Small intestine (tissue), 7 donors: ENCODE data around the gene NDUFA13. TPM values are rescaled to one million over a fixed set of nuclear protein-coding genes. Genes with fewer than 3 reads are reported as not detected.

ENCODE experiments used
- DNase-seq, 2 donors: peaks; one replicate each; pipeline versions ENCODE4 v3.0.0 to v3.0.0-alpha.2; 2013
- FAIRE-seq: peaks from 2 replicates; lab custom pipeline; 2012; peaks lifted over from hg19 to GRCh38; lab: Jason Lieb, UNC
- H3K27ac ChIP-seq, 3 donors: one replicate each; pipeline ENCODE4 v1.5.1; 2013; ENCODE audit warnings: low read length in 2 of 3, mild to moderate bottlenecking in 2 of 3, control low read depth in 1 of 3, inconsistent platforms in 1 of 3, low read depth in 1 of 3, moderate library complexity in 1 of 3
- H3K27me3 ChIP-seq, 3 donors: one replicate each; pipeline ENCODE4 v1.6.1; 2013; ENCODE audit warnings: low read length in 3 of 3, inconsistent platforms in 1 of 3; ENCODE audit not compliant: control insufficient read depth in 3 of 3, insufficient read depth in 3 of 3
- H3K36me3 ChIP-seq, 3 donors: one replicate each; pipeline ENCODE4 v1.6.1; 2013; ENCODE audit warnings: low read length in 3 of 3, inconsistent platforms in 1 of 3, low read depth in 1 of 3, mild to moderate bottlenecking in 1 of 3, moderate library complexity in 1 of 3; ENCODE audit not compliant: control insufficient read depth in 3 of 3, insufficient read depth in 2 of 3
- H3K4me1 ChIP-seq, 3 donors: one replicate each; pipeline ENCODE4 v1.6.1; 2013; ENCODE audit warnings: low read length in 2 of 3, inconsistent platforms in 1 of 3, low read depth in 1 of 3, mild to moderate bottlenecking in 1 of 3, moderate library complexity in 1 of 3; ENCODE audit not compliant: control insufficient read depth in 3 of 3, insufficient read depth in 2 of 3
- H3K4me3 ChIP-seq, 3 donors: one replicate each; pipeline ENCODE4 v1.5.1; 2013; ENCODE audit warnings: low read length in 3 of 3, control low read depth in 1 of 3, inconsistent platforms in 1 of 3, low read depth in 1 of 3, mild to moderate bottlenecking in 1 of 3, moderate library complexity in 1 of 3
- H3K9me3 ChIP-seq, 2 donors: one replicate each; pipeline ENCODE4 v1.6.1; 2013; ENCODE audit warnings: low read depth in 1 of 2, low read length in 1 of 2; ENCODE audit not compliant: control insufficient read depth in 2 of 2, insufficient read depth in 1 of 2
- WGBS, 3 donors: extraction: QIAGEN DNeasy Blood & Tissue Kit; methylation state at CpG; one replicate each; pipeline ENCODE4 v1.1.7; 2013; 5-methylcytosine and 5-hydroxymethylcytosine counted together
- polyA plus RNA-seq, 4 donors: library from polyadenylated mRNA; stranded (reverse) in 3 of 4; unstranded in 1 of 4; fragments of 200-250 nt in 3 of 4; fragments of 120-200 nt in 1 of 4; gene quantifications; one replicate each; pipeline versions ENCODE4 v1.2.1 to v1.2.3, GENCODE V29; 2013
- donor health status: healthy with polysubstance abuse.
- donor health status: control.
- donor health status: control.
- donor health status: Bipolar disorder and iron deficiency.
- donor health status: healthy.

NDUFA13 gene
- polyA plus RNA-seq, 4 donors = 203 to 344 (median 339) TPM

- peak in 1 of 2 donors; percentile 22 for DNase-seq
- Histone ChIP-seq H3K27me3 (no peaks in the 10 kb centered on the region), H3K4me3 (no peak overlapping the region), H3K4me1 (no peaks in the 10 kb centered on the region), H3K36me3 (peaks cover 0 to 70% (median 4%) of the 10 kb centered on the region in 3 donors), H3K9me3 (no peaks in the 10 kb centered on the region), H3K27ac (peak overlapping the region in 1 of 3 donors; percentile 32)
- 78 to 84% (median 81%) methylated on average over 19 of the region's 19 CpGs for WGBS, 3 donors
- no peak for FAIRE-seq
Observed at GRCh38 chr19:19475849-19476828, 39.9 kb upstream of the NDUFA13 start.

- no peak overlapping the region for H3K27ac ChIP-seq
- WGBS, 3 donors = 74 to 84% (median 82%) methylated on average over 10 of the region's 10 CpGs
- no peaks in the 10 kb centered on the region for H3K9me3 ChIP-seq
- H3K4me1 ChIP-seq = peaks cover 0 to 4% (median 0%) of the 10 kb centered on the region in 3 donors
- peaks cover 0 to 77% (median 4%) of the 10 kb centered on the region in 3 donors for H3K36me3 ChIP-seq
- DNase-seq (peak; percentile 31 to 43), FAIRE-seq (no peak)
- no peak overlapping the region for H3K4me3 ChIP-seq
- no peaks in the 10 kb centered on the region for H3K27me3 ChIP-seq
Observed at GRCh38 chr19:19477705-19478383, 38.2 kb upstream of the NDUFA13 start.

- DNase-seq = no peak
- H3K4me1 ChIP-seq = peaks cover 0 to 12% (median 0%) of the 10 kb centered on the region in 3 donors
- H3K4me3 ChIP-seq = no peak overlapping the region
- WGBS, 3 donors = 69 to 83% (median 73%) methylated on average over 5 of the region's 5 CpGs
- H3K27me3 ChIP-seq = no peaks in the 10 kb centered on the region
- H3K9me3 ChIP-seq = no peaks in the 10 kb centered on the region
- H3K27ac ChIP-seq = no peak overlapping the region
- no peak for FAIRE-seq
- H3K36me3 ChIP-seq = peaks cover 0 to 73% (median 0%) of the 10 kb centered on the region in 3 donors
Observed at GRCh38 chr19:19480688-19481087, 35.3 kb upstream of the NDUFA13 start.

DNA sequence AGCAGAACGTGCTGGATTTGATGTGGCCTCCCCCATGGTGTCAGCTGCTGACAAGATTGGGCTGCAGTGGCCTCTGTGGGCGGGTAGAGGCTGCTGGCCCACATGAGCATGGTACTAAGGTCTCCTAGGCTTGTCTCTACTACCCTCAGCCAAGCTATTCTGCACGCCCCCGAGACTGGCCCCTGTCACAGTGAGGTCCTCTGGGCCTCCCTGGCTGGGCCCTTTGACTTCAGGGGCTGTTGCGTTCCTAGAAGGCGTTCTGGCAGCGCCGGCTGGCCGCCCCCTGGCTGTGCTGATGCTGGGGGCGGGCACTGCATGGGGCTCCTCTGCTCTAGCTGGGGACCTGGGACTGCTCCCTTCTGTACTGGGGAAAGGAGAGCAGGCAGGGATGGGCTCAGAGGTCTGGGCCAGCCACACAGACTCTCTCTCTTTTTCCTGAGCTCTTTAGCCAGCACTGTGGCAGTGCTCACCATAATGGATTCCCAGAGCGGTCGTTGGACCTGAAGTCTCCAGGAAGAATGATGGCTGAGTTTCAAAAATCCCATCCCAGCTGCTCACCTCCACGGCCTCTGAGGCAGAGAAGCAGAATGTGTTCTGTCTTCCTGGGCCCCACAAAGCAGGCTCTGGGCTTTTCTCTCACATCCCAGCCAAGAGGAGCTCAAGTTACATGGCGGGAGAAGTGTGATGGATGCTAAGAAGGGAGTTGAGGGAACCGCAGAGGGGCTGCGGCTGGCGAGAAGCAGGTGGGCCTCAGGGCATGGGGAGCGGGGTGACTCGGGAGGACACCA lies 33.0 kb upstream of the NDUFA13 start:
- Histone ChIP-seq H3K4me3 (no peak overlapping the region), H3K9me3 (no peaks in the 10 kb centered on the region), H3K27ac (peak overlapping the region in 1 of 3 donors; percentile 53), H3K36me3 (peaks cover 0 to 75% (median 0%) of the 10 kb centered on the region in 3 donors), H3K27me3 (no peaks in the 10 kb centered on the region), H3K4me1 (peaks cover under 1 to 29% (median 2%) of the 10 kb centered on the region in 3 donors)
- WGBS, 3 donors = 76 to 90% (median 88%) methylated on average over 19 of the region's 19 CpGs
- DNase-seq (peak in 1 of 2 donors; percentile 21), FAIRE-seq (no peak)

DNA sequence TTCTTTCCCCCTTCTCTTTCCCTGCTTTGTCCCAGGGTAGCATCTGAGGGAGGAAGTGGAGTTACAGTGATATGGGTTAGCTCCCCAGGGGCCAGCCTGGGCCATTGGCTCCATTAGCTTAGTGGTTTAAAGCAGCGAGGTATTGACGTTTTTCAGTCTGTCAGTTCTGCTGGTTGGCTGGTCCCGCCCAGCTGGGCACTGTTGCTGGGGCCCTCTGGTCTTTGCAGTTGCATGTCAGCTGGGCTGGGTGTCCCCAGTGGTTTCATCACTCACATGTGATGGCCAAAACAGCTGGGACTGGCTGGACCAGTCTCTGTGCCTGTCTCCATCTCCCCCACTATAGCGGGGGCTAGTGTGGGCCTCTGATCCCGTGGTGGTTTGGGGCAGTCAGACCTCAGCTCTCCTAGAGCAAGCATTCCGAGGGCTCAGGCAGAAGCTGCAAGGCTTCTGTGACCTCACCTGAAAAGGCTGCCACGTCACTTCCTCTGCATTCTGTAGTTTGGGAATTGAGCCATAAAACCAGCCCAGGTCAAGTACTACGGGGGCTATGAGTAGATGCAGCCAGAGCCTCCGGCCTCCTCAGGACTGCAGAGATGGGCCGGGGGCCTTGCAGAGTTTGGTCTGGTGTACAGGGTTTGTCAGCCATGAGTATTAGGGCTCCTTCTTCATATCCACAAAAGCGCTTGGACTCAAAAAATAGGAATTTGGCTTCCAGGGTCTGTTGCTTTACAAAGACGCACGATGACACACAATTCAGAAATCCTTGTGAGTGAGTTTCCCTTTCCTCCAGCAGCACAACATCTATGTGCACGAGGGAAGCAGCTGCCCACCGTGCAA lies 30.6 kb upstream of the NDUFA13 start:
- Histone ChIP-seq H3K4me1 (peaks cover 8 to 52% (median 9%) of the 10 kb centered on the region in 3 donors), H3K36me3 (peaks cover 0 to 68% (median 0%) of the 10 kb centered on the region in 3 donors), H3K9me3 (no peaks in the 10 kb centered on the region), H3K27me3 (no peaks in the 10 kb centered on the region), H3K27ac (no peak overlapping the region), H3K4me3 (no peak overlapping the region)
- DNase-seq (no peak), FAIRE-seq (no peak)
- 73 to 90% (median 89%) methylated on average over 15 of the region's 15 CpGs for WGBS, 3 donors

GRCh38 chr19:19485998-19486290 lies 30.1 kb upstream of the NDUFA13 start:
- no peak for DNase-seq
- Histone ChIP-seq H3K36me3 (peaks cover 0 to 68% (median 0%) of the 10 kb centered on the region in 3 donors), H3K27me3 (no peaks in the 10 kb centered on the region), H3K4me3 (no peak overlapping the region), H3K27ac (no peak overlapping the region), H3K9me3 (no peaks in the 10 kb centered on the region), H3K4me1 (peaks cover 8 to 52% (median 9%) of the 10 kb centered on the region in 3 donors)
- WGBS, 3 donors = 94 to 99% (median 97%) methylated on average over 5 of the region's 5 CpGs
- FAIRE-seq = no peak

DNA sequence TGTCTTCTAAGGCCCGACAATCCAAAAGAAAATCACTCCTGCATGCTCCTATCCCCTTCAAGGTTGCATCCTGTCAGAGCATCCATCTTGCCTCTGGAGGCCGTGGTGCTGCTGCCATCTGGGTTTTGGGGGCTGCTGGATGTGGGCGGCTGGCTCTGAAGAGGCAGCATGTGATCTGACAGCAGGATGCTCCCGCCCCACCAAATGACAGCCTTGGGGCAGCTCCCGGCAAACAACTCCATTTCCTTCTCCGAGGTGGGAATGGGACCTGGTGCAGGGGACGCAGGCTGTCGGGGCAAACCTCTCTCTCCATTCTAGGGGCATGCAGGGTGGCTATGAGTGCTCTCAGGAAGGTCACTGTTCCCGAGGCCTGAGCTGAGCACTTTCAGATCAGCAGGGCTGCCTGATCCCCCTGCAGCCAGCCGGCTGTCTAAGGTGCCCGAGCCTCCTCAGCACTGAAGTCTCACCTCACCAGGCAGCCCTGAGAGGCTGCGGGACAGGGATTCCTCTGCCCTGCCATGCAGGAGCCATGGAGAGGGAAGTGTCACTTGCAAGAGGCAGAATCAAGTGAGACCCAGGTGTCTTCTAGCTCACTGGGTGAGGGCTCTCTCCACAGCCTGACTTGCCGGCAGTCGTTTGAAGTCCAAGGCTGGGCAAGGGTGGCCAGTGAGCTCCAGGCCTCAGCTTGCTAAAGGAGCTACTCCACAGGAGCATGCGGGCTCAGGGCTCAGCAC lies 29.5 kb upstream of the NDUFA13 start:
- 82 to 85% (median 84%) methylated on average over 15 of the region's 15 CpGs for WGBS, 3 donors
- H3K36me3 ChIP-seq = peaks cover 0 to 67% (median 0%) of the 10 kb centered on the region in 3 donors
- no peaks in the 10 kb centered on the region for H3K27me3 ChIP-seq
- peak in 1 of 2 donors; percentile 15 for DNase-seq
- no peak overlapping the region for H3K4me3 ChIP-seq
- H3K9me3 ChIP-seq = no peaks in the 10 kb centered on the region
- peaks cover 8 to 52% (median 9%) of the 10 kb centered on the region in 3 donors for H3K4me1 ChIP-seq
- no peak for FAIRE-seq
- H3K27ac ChIP-seq = no peak overlapping the region
